Measurements from ENCODE around the gene ABHD16B. TPM values are rescaled to one million over a fixed set of nuclear protein-coding genes. Genes with fewer than 3 reads are reported as not detected.
"Not testable (repeated sequence)": the region's sequence is repeated elsewhere in the genome, so short reads cannot be mapped to it uniquely, and the experiment has no call there.

Gene ABHD16B
- total RNA-seq, 1 donor: not detected

DNA sequence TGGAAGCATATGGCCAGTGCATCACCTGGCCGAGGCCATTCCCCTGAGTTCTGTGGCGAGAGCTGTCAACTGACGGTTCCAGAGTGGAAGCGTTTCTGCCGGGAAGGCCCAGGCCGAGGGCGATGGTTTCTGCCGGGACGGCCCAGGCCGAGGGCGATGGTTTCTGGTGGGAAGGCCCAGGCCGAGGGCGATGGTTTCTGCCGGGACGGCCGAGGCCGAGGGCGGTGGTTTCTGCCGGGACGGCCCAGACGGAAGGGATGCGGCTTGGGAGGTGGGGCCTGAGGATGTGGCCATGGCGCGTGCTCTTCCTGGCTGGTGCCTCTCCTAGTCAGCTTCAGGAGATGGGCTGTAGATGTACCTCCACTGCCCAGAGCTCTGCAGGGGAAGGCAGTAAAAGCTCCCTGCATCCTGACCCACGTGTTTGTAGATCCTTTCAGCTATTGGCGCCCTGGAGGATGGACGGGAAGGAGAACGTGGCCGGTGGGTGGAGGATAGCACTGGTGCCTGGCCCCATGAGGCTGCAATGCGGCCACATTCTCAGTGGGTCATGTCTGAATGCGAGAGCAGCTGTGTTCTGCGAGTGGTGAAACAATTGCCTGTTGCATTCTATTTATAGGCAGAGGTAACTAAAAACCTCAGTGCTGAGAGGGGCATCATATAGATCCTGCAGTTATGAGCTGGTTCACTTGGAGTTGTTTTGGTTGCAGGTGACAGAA, 16.6 kb downstream of the ABHD16B start:
- DNase-seq (ENCODE audit: insufficient read length, low spot score, missing footprints): peak; percentile 44
- Histone ChIP-seq H3K4me2 (ENCODE audit: insufficient read depth, low read length) (no peak overlapping the region), H3K9me3 (ENCODE audit: low read depth, low read length) (no peaks in the 10 kb centered on the region), H3K4me3 (ENCODE audit: insufficient read depth, low read length) (no peak overlapping the region), H3K27ac (ENCODE audit: low read depth, low read length) (no peak overlapping the region), H3K79me2 (ENCODE audit: insufficient read depth, low read length) (peaks cover 78% of the 10 kb centered on the region), H3K4me1 (ENCODE audit: insufficient read depth, low read length) (peaks cover 8% of the 10 kb centered on the region), H3K27me3 (ENCODE audit: insufficient read depth, low read length) (no peaks in the 10 kb centered on the region), H4K20me1 (ENCODE audit: insufficient read depth, low read length) (peaks cover 63% of the 10 kb centered on the region), H2AFZ (ENCODE audit: low read length) (no peak overlapping the region), H3K36me3 (ENCODE audit: insufficient read depth, low read length) (peaks cover 64% of the 10 kb centered on the region)
- TF ChIP-seq, protein P1, sequence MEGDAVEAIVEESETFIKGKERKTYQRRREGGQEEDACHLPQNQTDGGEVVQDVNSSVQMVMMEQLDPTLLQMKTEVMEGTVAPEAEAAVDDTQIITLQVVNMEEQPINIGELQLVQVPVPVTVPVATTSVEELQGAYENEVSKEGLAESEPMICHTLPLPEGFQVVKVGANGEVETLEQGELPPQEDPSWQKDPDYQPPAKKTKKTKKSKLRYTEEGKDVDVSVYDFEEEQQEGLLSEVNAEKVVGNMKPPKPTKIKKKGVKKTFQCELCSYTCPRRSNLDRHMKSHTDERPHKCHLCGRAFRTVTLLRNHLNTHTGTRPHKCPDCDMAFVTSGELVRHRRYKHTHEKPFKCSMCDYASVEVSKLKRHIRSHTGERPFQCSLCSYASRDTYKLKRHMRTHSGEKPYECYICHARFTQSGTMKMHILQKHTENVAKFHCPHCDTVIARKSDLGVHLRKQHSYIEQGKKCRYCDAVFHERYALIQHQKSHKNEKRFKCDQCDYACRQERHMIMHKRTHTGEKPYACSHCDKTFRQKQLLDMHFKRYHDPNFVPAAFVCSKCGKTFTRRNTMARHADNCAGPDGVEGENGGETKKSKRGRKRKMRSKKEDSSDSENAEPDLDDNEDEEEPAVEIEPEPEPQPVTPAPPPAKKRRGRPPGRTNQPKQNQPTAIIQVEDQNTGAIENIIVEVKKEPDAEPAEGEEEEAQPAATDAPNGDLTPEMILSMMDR (IDR thresholded peaks at IDR 0.05; ENCODE audit: extremely low read depth, low read depth, low read length): no peak

DNA sequence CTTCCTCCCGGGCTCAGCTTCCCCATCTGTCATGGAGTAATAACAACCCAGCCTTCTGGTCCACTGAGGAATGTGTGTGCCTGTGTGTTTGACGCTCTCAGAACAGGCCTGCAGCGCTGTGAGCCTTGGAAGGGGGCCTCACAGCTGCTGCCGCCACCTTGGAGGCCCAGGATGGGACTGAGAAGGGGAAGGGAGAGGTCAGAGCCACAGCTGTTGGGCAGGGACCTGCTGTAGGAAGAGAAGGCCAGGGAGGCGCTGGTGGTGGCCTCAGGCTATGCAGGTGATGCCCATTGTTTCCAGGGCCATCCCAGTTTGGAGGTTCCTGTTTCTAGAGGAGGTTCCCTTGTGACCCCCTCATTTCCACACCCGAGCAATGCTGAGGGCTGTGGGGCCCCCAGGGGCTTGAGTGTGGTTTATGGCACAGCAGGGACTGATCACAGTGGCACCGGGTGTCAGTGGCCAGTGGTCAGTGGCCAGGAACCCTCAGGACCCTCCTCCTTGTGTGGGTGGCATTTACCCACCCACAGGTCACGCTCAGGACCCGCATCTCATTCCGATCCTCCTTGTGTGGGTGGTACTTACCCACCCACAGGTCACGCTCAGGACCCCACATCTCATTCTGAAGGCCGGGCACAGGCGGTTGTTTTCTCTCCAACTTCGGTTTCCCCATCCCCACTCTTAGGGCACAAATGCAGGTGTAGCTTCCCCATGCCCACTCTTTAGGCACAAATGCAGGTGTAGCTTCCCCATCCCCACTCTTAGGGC, 17.8 kb downstream of the ABHD16B start:
- Histone ChIP-seq H3K4me3 (ENCODE audit: insufficient read depth, low read length) (no peak overlapping the region), H3K36me3 (ENCODE audit: insufficient read depth, low read length) (peaks cover 65% of the 10 kb centered on the region), H3K27me3 (ENCODE audit: insufficient read depth, low read length) (no peaks in the 10 kb centered on the region), H3K4me1 (ENCODE audit: insufficient read depth, low read length) (no peaks in the 10 kb centered on the region), H3K4me2 (ENCODE audit: insufficient read depth, low read length) (no peak overlapping the region), H4K20me1 (ENCODE audit: insufficient read depth, low read length) (peaks cover 67% of the 10 kb centered on the region), H3K79me2 (ENCODE audit: insufficient read depth, low read length) (peaks cover 83% of the 10 kb centered on the region), H2AFZ (ENCODE audit: low read length) (no peak overlapping the region), H3K9me3 (ENCODE audit: low read depth, low read length) (no peaks in the 10 kb centered on the region), H3K27ac (ENCODE audit: low read depth, low read length) (no peak overlapping the region)
- peak; percentile 37 for DNase-seq (ENCODE audit: insufficient read length, low spot score, missing footprints)
- TF ChIP-seq, protein P1 (IDR thresholded peaks at IDR 0.05; ENCODE audit: extremely low read depth, low read depth, low read length): no peak

DNA sequence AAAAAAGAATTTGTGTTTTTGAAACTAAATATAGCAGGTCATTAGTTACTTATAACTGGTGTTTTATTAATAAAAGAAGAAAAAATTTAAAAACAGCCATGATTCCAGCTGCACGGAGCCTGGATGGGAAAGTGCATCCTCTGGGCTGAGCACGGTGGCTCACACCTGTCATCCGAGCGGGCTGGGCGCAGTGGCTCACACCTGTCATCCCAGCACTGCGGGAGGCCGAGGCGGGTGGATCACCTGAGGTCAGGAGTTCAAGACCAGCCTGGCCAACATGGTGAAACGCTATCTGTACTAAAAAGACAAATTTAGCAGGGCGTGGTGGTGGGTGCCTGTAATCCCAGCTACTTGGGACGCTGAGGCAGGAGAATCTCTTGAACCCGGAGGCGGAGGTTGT, 19.6 kb downstream of the ABHD16B start:
- Histone ChIP-seq H3K36me3 (ENCODE audit: insufficient read depth, low read length) (peaks cover 66% of the 10 kb centered on the region), H4K20me1 (ENCODE audit: insufficient read depth, low read length) (peaks cover 74% of the 10 kb centered on the region), H3K79me2 (ENCODE audit: insufficient read depth, low read length) (peaks cover 86% of the 10 kb centered on the region)
- H2AFZ ChIP-seq (ENCODE audit: low read length); H3K27ac ChIP-seq (ENCODE audit: low read depth, low read length); DNase-seq (ENCODE audit: insufficient read length, low spot score, missing footprints); H3K9me3 ChIP-seq (ENCODE audit: low read depth, low read length); H3K4me1 ChIP-seq (ENCODE audit: insufficient read depth, low read length); H3K4me2 ChIP-seq (ENCODE audit: insufficient read depth, low read length); H3K27me3 ChIP-seq (ENCODE audit: insufficient read depth, low read length); H3K4me3 ChIP-seq (ENCODE audit: insufficient read depth, low read length): not testable (repeated sequence)

DNA sequence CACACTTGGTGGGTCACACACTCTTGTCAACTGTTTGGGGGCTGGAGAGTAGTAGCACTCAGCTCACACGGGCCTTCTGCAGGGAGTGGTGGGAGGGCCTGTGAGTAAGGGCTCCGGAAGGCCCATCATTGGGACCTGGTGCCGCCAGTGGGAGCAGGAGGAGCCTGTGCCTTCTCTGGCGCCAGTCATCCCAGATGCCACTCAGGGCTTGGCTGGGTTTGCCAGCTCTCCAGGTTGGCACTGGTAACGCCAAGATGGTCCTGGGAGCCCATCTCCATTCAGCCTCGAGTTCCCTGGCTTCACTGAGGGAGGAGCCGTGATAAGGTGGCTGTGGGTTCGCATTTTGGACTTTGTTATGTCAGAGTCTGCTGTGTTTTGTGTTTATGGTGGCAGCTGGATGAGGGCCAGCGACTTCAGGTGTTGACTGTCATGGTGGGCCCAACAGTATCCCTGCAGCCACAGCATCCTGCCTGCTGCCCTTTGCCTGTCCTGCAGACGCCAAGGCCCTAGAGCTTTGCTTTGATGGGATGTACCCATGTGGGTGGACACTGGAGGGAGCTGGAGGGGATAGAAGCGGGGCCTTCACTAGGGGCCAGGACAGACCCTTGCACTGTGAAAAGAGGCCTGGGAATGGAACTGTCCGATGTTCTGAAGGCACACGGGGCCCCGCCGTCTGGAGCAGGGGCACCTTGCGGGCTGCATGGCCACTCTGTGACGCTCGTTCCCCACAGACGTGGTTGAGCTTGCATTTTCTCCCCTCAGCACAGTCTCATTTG, 20.3 kb downstream of the ABHD16B start:
- H3K27me3 ChIP-seq (ENCODE audit: insufficient read depth, low read length): no peaks in the 10 kb centered on the region
- no peak overlapping the region for H3K27ac ChIP-seq (ENCODE audit: low read depth, low read length)
- TF ChIP-seq, protein P1 (IDR thresholded peaks at IDR 0.05; ENCODE audit: extremely low read depth, low read depth, low read length): no peak
- no peak overlapping the region for H3K4me3 ChIP-seq (ENCODE audit: insufficient read depth, low read length)
- no peaks in the 10 kb centered on the region for H3K4me1 ChIP-seq (ENCODE audit: insufficient read depth, low read length)
- DNase-seq (ENCODE audit: insufficient read length, low spot score, missing footprints): peak; percentile 55
- H2AFZ ChIP-seq (ENCODE audit: low read length): no peak overlapping the region
- peaks cover 62% of the 10 kb centered on the region for H3K36me3 ChIP-seq (ENCODE audit: insufficient read depth, low read length)
- no peak overlapping the region for H3K4me2 ChIP-seq (ENCODE audit: insufficient read depth, low read length)
- no peaks in the 10 kb centered on the region for H3K9me3 ChIP-seq (ENCODE audit: low read depth, low read length)
- H3K79me2 ChIP-seq (ENCODE audit: insufficient read depth, low read length): peaks cover 80% of the 10 kb centered on the region
- H4K20me1 ChIP-seq (ENCODE audit: insufficient read depth, low read length): peaks cover 73% of the 10 kb centered on the region
